HK-2 (cell line): ENCODE data around the gene GRK3.
A peak's percentile ranks its signal among the peaks of the same experiment; 100 is the strongest.
"Not testable (repeated sequence)": the region's sequence is repeated elsewhere in the genome, so short reads cannot be mapped to it uniquely, and the experiment has no call there.

Experiments
- DNase-seq: peaks from one replicate; pipeline ENCODE4 v3.0.0-alpha.2; 2018; ENCODE audit not compliant: unreplicated experiment

GRK3 gene

DNA sequence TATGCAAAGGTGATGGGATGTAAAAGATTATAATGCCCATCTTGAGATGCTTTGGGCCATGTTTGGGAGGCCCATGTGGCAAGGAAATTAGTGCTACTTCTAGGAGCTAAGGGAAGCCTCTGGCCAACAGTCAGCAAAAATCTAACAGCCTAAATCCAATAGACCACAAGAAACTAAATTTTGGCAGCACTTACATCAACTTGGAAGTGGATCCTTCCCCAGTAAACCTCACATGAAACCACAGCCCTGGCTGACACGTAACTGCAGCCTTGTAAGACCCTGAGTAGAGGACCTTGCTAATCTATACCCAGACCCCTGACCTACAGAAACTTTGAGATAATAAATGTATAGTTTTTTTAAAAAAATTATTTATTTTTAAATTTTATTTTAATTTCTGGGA lies 13.1 kb upstream of the GRK3 start:
- DNase-seq = no peak

DNA sequence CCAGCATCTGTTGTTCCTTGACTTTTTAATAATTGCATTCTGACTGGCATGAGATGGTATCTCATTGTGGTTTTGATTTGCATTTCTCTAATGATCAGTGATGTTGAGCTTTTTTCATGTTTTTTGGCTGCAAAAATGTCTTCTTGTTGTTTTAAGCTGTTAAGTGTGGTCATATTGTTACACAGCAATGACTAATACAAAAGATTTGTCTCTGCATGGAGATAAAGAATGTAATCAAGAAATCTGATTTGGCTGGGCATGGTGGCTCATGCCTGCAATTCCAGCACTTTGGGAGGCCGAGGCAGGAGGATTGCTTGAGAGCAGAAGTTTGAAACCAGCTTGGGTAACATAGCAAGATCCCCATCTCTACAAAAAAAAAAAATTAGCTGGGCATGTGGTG lies 12.1 kb upstream of the GRK3 start:
- not testable (repeated sequence) for DNase-seq

DNA sequence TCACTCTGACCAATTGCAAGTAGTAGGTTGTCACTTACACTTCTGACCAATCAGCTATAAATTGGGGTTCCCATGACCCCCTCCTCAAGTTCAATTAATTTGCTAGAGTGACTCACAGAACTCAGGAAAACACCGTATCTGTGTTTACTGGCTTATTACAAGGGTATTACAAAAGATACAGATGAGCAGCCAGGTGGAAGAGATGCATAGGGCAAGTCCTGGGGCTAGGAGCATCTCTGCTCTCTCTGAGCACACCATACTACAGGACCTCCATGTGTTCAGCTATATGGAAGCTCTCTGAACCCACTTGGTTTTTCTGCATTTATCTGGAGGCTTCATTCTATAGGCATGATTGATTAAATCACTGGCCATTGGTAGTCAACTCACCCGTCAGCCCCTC lies 11.3 kb upstream of the GRK3 start:
- DNase-seq = no peak

DNA sequence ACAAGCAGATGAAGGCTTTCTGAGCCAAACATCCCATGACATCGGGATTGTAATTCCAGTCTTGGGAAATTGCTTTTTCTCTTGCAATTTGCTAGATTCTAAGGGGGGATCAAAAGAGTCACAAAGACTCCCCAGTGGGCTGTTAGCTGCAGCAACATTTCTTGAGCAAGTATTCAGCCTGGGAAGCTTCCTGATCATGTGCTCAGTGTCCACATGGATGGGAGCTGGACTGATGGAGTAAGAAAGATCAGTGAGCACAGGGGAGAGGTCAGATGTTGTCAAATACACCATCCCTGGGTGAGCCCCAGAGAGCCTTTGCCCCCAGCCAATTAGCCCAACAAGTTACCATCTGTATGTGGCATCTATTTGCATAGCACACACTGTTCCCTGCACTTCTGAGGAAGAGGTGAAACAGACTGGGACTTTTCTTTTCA lies 10.2 kb upstream of the GRK3 start:
- no peak for DNase-seq

DNA sequence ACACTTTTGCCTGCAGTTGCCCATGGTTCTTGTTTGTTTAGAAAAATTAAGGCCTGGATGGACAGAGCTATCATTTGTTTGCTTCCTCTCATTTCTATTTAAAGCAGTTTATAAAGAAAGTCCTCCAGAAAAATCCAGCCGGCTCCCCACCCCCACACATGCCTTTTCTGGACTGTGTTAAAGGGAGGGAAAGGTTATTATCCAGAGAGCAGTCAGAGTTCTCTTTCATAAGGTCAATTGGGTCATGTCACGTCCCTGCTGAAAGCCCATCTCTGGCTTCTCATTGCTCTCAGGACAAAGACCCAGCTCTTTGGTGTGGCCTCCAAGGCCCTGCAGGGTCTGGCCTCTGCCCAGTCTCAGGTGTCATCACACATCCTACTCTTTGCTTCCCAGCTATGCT lies 9.8 kb upstream of the GRK3 start:
- no peak for DNase-seq

DNA sequence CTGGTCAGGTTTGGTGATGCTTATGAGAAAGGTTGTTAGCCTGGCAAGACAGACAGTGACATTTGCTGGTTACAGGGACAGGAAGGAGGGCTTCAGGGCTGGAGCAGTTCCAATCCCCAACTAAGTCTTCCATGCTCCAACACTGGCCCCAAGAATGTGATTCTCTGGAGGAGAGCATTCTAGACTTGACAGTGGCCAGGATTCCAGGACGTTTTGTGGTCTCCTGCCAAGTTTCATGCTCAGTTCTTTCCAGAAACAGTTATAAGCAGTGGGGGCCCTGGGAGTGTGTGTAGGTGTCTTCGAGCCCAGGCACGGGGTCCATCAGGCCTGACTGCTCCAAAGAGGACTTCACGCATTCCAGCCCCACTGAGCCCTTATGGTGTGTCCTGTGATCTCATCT lies 8.9 kb upstream of the GRK3 start:
- DNase-seq = no peak

DNA sequence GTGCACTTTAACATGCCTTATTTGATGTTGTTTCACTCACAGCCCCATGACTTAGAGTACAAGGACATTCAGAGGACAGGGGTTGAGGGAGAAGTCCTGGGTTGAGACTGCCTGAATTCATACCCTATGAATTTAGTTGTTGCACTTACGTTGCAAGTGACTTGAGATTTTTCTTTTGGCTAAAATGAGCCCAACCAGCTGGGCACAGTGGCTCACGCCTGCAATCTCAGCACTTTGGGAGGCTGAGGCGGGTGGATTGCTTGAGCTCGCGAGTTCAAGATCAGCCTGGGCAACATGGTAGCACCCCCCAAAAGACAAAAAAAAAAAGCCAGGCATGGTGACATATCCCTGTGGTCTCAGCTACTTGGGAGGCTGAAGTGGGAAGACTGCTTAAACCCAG lies 7.3 kb upstream of the GRK3 start:
- DNase-seq = no peak

DNA sequence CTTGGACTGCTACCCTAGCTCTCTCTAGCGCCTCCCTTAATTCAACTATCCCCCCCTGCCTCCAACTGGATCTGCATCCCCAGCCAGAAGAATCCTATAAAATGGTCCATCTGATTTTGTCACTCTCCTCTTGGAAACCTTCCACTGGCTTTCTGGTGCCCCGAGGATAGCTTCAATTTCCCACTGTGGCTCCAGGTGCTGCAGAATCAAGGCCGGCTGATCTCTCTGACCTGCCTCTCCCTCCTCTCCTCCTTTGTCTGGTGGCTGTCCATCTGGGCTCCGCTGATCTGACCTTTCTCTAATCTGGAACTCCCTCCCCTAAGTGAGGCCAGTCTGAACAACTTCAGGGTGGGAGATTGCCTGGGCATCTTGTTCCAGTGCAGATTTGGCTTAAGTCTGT lies 6.1 kb upstream of the GRK3 start:
- DNase-seq = no peak

DNA sequence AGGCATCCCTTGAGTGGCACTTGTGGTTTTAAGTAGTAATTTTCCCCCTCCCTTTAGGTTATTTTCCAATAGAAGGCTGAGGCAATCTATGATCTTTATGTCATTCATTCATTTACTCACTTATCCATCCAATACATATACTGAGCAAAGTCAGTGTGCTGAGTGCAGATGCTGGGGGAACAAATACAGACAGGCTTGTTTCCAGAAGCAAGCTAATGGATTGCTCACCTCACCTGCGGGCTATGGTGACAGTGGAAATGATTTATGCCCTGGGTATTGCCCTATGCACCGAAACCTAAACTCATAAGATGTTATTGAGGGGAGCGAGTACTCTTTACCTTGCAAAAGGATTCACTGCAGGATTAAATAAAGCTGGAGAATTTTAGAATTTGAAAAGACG lies 4.6 kb upstream of the GRK3 start:
- not testable (repeated sequence) for DNase-seq

DNA sequence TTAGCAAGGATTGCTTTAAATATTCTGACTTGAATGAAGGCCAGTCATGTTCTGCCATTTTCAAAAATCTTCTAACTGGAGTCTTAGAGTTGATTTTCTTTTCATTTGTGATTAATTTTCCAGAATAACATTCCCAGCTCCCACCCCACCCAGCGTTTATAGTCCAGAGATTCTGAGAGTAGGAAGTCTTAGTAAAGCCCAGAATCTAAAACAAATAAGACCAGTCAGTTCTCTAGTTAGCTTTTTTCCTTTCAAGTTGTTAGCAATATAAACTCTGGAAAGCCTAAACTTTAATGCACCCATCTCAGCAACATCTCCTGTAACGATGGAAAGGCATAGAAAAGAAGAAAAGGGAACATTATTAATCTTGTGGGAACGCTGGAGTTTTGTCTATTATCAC lies 3.3 kb upstream of the GRK3 start:
- DNase-seq = not testable (repeated sequence)

DNA sequence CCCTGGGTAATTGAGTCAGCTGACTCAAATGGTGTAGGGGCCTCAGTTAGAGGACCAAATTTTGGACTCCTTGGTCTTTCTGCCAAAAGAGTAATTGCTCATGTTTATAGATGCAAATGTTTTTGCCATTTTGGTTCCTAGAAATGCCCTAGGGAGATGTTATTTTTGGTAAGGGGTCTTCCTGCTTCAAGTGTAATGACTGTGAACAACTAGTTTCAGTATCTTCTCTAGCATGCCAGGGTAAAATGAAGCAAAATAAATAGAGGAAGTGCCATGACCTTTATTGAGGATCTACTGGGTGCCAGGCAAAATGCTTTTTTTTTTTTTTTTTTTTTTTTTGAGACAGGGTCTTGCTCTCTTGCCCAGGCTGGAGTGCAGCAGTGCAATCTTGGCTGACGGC lies 2.5 kb upstream of the GRK3 start:
- DNase-seq = not testable (repeated sequence)

DNA sequence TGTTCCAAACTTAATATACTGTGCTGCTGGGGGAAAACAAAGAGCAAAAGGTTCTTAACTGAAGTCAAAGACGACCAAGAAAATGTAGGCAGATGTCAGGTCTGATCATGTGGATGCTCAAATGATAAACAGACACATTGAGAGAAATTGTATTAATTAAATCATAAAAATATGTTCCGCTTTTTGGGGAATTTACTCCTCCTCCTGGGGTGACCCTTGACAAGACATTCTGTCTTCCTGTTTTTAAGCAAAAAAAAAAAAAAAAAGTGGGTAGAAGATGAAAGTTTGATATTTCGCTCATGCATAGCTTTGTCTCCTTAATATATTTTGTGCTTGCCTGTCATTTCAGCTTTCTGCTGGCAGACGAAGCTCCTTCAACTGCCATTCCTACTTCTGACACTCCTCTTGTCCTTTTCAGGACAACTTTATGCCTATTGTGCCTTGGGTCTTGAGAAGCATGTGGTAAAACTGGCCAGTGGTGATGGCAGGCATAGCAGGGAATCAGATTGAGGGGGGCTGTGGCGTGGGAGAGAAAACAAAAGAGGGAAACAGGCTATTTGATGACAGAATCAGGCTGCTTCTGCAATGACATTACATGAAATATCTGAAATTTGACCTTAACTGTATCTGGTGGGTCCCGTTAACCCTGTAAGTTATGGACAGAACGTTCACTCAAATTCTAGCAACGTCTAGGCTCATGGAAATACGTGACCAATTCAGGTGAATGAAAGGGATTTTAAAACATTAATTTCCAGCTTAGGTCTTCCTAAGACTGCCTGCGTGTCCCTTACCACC lies 1.3 kb upstream of the GRK3 start:
- DNase-seq = not testable (repeated sequence)

DNA sequence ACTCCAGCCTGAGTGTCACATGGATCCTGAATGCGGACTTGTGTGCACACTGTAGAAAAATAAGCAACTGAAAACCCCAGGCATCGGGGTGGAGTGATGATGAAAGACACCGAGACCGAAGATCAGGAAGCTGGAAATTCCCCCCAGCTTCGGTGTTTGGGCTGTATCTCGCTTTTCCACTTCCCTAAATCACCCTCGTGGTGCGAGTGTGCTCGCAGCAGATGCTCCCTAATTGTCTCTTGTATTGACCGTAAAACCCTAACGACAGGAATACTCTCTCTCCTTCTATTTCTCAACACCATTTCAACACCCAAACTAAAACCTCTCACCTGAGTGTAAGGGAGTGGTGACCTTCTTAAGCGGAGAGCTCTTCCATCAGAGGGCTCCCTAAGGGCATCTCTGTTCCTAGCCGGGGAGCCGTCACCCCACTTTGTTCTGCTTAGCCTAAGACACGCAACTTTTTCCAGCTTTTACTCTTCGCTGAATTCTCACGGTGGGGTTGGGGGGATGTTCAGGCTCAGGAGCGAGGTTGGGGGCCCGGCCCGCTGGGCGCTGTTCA lies 635 bp upstream of the GRK3 start:
- no peak for DNase-seq

DNA sequence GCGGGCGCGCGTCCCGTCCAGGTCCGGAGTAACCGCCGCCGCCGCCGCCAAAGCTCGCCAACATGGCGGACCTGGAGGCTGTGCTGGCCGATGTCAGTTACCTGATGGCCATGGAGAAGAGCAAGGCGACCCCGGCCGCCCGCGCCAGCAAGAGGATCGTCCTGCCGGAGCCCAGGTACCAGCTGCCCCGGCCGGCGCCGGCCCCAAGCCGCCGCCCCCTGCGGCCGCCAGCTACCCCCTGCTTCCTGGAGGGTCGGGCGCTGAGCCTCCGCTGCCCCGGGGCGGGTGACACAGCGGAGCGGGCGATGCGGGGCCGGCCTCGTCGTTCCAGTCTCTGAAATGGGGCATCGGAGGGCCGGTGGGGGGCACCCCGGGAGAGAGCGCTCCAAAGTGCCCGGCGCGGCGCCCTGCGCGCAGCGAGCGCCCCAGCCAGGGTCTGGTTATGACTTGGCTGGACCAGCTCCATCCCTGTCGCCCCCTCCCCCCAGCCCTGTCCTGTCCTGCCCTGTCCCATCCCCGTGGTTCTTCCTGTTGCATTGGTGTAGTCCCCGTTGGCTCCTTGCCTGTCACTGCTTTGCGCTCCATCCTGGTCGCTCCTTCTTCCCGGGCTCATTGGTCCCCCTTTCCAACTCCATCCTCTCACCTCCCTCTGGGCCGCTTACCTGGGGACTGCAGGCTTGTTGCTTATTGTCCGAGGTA lies 653 bp downstream of the GRK3 start:
- DNase-seq = peak; percentile 21

DNA sequence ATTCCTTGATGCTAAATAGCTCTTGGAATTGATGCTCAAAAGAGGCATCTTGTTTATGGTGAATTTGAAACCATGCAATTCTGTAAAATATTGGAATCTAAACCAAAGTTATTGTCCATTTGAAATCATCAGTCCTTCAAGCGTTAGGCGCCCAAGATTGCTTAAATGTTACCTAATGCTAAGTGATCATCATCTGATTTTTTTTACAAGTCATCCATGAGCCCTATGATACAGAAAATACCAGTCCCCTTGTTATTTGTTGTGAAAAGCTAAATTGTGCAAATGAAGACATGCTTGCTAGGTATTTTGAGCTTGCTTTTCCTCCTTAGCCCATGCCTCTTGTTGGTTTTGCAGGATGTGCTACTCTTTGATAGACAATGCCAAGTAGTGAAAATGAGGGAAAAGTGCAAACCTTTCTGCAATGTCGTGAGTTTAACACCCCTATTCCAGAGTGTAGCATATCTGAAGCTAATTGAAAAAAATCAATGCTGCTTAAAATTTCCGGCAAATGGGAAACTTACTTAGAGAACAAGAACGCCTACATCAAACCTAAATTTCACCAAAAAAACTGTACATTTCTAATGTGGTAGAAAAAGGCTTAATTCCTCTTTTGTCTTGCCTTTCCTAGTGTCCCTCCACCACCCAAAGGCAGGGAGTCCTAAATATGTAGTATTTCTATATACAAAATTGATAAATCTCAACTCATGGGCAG lies 1.9 kb downstream of the GRK3 start:
- no peak for DNase-seq

DNA sequence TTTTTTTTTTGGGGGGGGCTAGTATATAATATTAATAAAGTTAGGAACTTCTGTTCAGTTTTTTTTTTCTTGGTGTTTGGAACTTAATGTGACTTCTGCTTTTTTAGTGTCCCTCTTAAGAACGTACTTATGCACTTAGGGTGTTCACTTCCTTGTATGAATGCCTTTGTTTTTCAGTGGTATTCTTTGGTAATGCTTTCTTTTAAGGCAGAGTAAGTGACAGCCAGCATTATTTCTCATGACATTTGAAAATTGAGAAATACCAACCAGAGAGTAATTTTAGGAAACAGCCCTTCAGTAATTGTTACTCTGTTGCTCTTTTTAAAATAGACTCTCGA lies 2.4 kb downstream of the GRK3 start:
- no peak for DNase-seq

DNA sequence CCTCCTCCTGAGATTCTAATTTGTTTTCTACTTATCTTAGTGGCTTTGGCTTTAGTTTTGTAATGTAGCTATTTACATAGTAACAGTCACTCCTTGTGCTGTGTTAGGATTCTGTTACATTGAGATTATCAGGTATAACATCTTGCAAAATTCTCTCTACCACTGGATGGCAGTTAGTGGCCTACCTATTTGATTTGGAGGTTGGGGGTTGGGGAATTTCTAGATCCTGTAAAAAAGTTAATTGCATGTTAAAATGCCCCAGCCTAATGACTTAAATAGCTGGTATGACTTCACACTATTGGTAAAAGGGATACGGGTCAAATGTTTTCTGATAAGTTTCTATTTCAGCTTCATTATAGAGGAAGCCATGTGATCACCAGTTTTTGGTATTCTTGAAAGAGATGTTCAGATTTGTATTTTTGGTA lies 2.8 kb downstream of the GRK3 start:
- no peak for DNase-seq

DNA sequence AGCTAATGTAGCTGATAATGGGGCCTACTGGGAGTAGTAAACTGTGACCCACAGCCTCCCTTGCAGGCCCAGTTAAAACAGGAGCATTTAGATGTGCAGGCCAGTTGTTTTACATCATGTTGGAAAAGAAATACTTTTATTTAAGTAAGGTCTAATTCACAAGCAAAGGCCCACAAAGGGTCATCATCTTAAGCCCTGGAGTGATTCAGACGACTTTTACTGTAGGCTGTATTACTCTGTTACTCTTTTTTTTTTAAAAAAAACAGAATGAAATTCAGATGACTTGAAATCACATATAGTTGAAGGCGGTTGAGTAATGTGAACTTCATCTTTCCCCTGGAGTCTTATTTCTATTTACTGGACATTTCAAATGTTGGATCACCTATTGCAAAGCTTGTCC lies 3.6 kb downstream of the GRK3 start:
- not testable (repeated sequence) for DNase-seq

DNA sequence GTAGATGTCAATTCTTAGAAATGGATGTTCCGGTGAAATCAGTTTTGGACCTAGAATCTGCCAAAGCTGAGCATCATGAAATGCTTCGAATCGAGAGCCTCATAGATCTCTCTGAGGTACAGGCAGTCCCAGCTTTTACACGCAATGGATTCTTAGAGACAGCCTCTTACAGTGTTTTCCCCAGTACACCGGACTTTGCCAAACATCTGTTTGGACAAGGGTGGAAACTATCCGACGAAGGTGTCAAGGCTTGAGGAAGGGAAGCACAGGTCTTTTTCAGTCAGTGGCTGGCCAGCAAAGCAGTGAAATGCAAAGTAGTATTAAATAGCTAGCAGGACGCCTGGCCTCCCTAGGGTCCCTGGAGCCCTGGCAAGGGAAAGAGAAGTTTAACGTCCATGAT lies 4.9 kb downstream of the GRK3 start:
- DNase-seq = no peak

DNA sequence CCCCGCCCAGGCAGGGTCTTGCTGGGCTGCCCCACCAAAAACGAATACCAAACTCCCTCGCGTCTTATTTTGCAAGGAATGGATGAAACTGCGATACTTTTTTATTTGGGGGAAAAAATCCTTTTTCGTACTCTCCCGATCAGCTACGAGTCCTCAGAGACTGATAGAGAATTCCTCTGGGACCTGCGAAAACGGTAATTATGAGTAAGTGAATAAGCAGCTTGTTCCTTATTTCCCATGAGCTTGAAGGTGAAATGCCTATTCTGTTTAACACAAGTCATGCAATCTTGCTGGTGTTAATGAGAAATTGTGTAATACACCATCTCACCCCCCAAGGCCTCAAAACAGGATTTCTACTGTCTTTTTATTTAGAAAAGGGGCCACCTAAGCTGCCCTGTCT lies 5.5 kb downstream of the GRK3 start:
- no peak for DNase-seq

DNA sequence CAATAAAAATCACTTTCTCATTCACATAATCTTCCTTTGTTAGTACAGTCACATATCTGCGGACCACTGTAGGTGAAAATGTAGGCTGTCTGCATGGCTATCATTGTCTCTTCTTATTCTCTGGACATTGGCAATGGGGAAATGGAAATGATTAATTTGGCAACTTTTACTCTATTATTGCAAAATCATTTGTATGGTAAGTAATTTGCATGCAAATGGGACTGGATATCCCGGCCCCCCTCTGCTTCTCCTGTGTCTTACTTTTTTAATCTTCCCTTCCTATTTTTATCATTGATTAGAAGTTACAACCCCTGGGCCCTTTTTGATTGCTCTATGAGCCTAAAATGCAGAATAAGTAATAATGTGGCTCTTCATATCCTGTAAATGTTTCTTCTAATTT lies 6.0 kb downstream of the GRK3 start:
- no peak for DNase-seq

DNA sequence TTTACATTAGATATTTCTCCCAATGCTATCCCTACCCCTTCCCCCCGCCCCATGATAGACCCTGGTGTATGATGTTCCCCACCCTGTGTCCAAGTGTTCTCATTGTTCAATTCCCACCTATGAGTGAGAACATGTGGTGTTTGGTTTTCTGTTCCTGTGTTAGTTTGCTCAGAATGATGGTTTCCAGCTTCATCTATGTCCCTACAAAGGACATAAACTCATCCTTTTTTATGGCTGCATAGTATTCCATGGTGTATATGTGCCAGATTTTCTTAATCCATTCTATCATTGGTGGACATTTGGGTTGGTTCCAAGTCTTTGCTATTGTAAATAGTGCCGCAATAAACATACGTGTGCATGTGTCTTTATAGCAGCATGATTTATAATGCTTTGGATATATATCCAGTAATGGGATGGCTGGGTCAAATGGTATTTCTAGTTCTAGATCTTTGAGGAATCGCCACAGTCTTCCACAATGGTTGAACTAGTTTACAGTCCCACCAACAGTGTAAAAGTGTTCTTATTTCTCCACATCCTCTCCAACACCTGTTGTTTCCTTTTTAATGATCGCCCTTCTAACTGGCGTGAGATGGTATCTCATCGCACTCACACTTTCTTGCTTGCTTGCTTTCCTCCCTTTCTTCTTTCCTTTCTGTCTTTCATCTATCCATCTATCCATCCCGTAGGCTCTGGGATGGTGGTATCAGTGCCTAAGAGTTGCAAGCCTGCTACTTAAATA lies 7.7 kb downstream of the GRK3 start:
- not testable (repeated sequence) for DNase-seq
